NCI-H1436 (cell line): Measurements from ENCODE around the gene SLC51B.
"Not testable (repeated sequence)": the region's sequence is repeated elsewhere in the genome, so short reads cannot be mapped to it uniquely, and the experiment has no call there.

Experiments
- DNase-seq: peaks from one replicate; lab custom pipeline; 2025; lab: John Stamatoyannopoulos, UW

Gene SLC51B

GRCh38 chr15:65044724-65045481 is at the start of gene SLC51B:
Gene SLC51B, plus strand, starts transcription at chr15:65045387. Its CDS starts 4,618 bp downstream, at chr15:65050005.
- DNase-seq: no peak

- no peak for DNase-seq
Observed at GRCh38 chr15:64997066-64997465, 48.1 kb upstream of the SLC51B start.

- no peak for DNase-seq
Observed at GRCh38 chr15:64997745-64998375, 47.3 kb upstream of the SLC51B start.

GRCh38 chr15:65004993-65005392 is 40.2 kb upstream of the SLC51B start:
- no peak for DNase-seq

GRCh38 chr15:65006876-65007275 is 38.3 kb upstream of the SLC51B start:
- no peak for DNase-seq

- DNase-seq: no peak
Observed at GRCh38 chr15:65008983-65009382, 36.2 kb upstream of the SLC51B start.

- not testable (repeated sequence) for DNase-seq
Observed at GRCh38 chr15:65011198-65011597, 34.0 kb upstream of the SLC51B start.

GRCh38 chr15:65020419-65020818 is 24.8 kb upstream of the SLC51B start:
- DNase-seq: no peak

- DNase-seq: no peak
Observed at GRCh38 chr15:65021488-65021887, 23.7 kb upstream of the SLC51B start.

- DNase-seq: no peak
Observed at GRCh38 chr15:65026756-65027155, 18.4 kb upstream of the SLC51B start.

- no peak for DNase-seq
Observed at GRCh38 chr15:65027593-65027992, 17.6 kb upstream of the SLC51B start.

- DNase-seq: no peak
Observed at GRCh38 chr15:65028338-65028737, 16.8 kb upstream of the SLC51B start.

GRCh38 chr15:65028921-65029735 is 16.1 kb upstream of the SLC51B start, which contains the start of gene MTFMT:
Gene MTFMT, minus strand, starts transcription at chr15:65029639. Its CDS starts 26 bp downstream, at chr15:65029613.
- peak; percentile 87 for DNase-seq

- DNase-seq: no peak
Observed at GRCh38 chr15:65029736-65030208, 15.4 kb upstream of the SLC51B start.

GRCh38 chr15:65032801-65033537 is 12.2 kb upstream of the SLC51B start:
- no peak for DNase-seq

GRCh38 chr15:65033659-65034269 is 11.4 kb upstream of the SLC51B start:
- peak; percentile 12 for DNase-seq

- no peak for DNase-seq
Observed at GRCh38 chr15:65034719-65035118, 10.5 kb upstream of the SLC51B start.

- DNase-seq: no peak
Observed at GRCh38 chr15:65037309-65037708, 7.9 kb upstream of the SLC51B start.

GRCh38 chr15:65038428-65038827 is 6.8 kb upstream of the SLC51B start:
- DNase-seq: no peak

GRCh38 chr15:65038836-65039235 is 6.4 kb upstream of the SLC51B start:
- no peak for DNase-seq

- no peak for DNase-seq
Observed at GRCh38 chr15:65040461-65040860, 4.7 kb upstream of the SLC51B start.
